Subcutaneous abdominal adipose tissue (tissue), 5 donors: ENCODE measurements around the gene KIT.

Experiments
- H3K27ac ChIP-seq: one replicate; pipeline ENCODE4 v1.7.0; 2013; ENCODE audit warnings: low read depth, mild to moderate bottlenecking, inconsistent platforms, low read length, moderate library complexity
- H3K27me3 ChIP-seq, 5 donors: one replicate each; pipeline ENCODE4 v1.7.0; 2013; ENCODE audit warnings: low read length in 5 of 5, inconsistent platforms in 1 of 5; ENCODE audit not compliant: control insufficient read depth in 5 of 5, insufficient read depth in 4 of 5
- H3K36me3 ChIP-seq, 5 donors: one replicate each; pipeline ENCODE4 v1.7.0; 2013; ENCODE audit warnings: low read length in 5 of 5; ENCODE audit not compliant: control insufficient read depth in 5 of 5, insufficient read depth in 5 of 5
- H3K4me1 ChIP-seq, 5 donors: one replicate each; pipeline ENCODE4 v1.7.0; 2013; ENCODE audit warnings: low read length in 5 of 5, mild to moderate bottlenecking in 3 of 5, moderate library complexity in 1 of 5; ENCODE audit not compliant: control insufficient read depth in 5 of 5, insufficient read depth in 5 of 5
- H3K4me3 ChIP-seq, 5 donors: one replicate each; pipeline ENCODE4 v1.7.0; 2013; ENCODE audit warnings: low read length in 5 of 5, low read depth in 1 of 5
- H3K9ac ChIP-seq, 5 donors: one replicate each; pipeline ENCODE4 v1.7.0; 2013; ENCODE audit warnings: low read length in 5 of 5, mild to moderate bottlenecking in 4 of 5, moderate library complexity in 3 of 5
- H3K9me3 ChIP-seq, 5 donors: one replicate each; pipeline ENCODE4 v1.7.0; 2013; ENCODE audit warnings: low read length in 5 of 5; ENCODE audit not compliant: control insufficient read depth in 5 of 5
- donor health status: healthy.
- donor health status: healthy.
- donor health status: healthy.
- donor health status: healthy.
- donor health status: healthy.

KIT gene

GRCh38 chr4:54675721-54676461 lies 18.1 kb downstream of the KIT start:
- no peaks in the 10 kb centered on the region for H3K9me3 ChIP-seq
- no peaks in the 10 kb centered on the region for H3K27me3 ChIP-seq
- H3K36me3 ChIP-seq, result no peaks in the 10 kb centered on the region
- no peaks in the 10 kb centered on the region for H3K4me1 ChIP-seq
- no peak overlapping the region for H3K27ac ChIP-seq
- no peak overlapping the region for H3K9ac ChIP-seq
- H3K4me3 ChIP-seq, result no peak overlapping the region

- Histone ChIP-seq H3K27me3 (no peaks in the 10 kb centered on the region), H3K9me3 (no peaks in the 10 kb centered on the region), H3K36me3 (no peaks in the 10 kb centered on the region), H3K9ac (no peak overlapping the region), H3K4me1 (no peaks in the 10 kb centered on the region), H3K27ac (no peak overlapping the region), H3K4me3 (no peak overlapping the region)
Measured at GRCh38 chr4:54676658-54677057, 18.9 kb downstream of the KIT start.

GRCh38 chr4:54677416-54677815 lies 19.7 kb downstream of the KIT start:
- Histone ChIP-seq H3K9me3 (no peaks in the 10 kb centered on the region), H3K4me1 (no peaks in the 10 kb centered on the region), H3K27ac (no peak overlapping the region), H3K9ac (no peak overlapping the region), H3K36me3 (no peaks in the 10 kb centered on the region), H3K27me3 (no peaks in the 10 kb centered on the region), H3K4me3 (no peak overlapping the region)

GRCh38 chr4:54677853-54678650 lies 20.3 kb downstream of the KIT start:
- Histone ChIP-seq H3K27ac (no peak overlapping the region), H3K9ac (no peak overlapping the region), H3K36me3 (no peaks in the 10 kb centered on the region), H3K4me1 (no peaks in the 10 kb centered on the region), H3K27me3 (no peaks in the 10 kb centered on the region), H3K9me3 (no peaks in the 10 kb centered on the region), H3K4me3 (no peak overlapping the region)

- H3K9ac ChIP-seq, result no peak overlapping the region
- H3K4me3 ChIP-seq, result no peak overlapping the region
- no peak overlapping the region for H3K27ac ChIP-seq
- no peaks in the 10 kb centered on the region for H3K4me1 ChIP-seq
- H3K36me3 ChIP-seq, result no peaks in the 10 kb centered on the region
- no peaks in the 10 kb centered on the region for H3K27me3 ChIP-seq
- H3K9me3 ChIP-seq, result no peaks in the 10 kb centered on the region
Measured at GRCh38 chr4:54678826-54679225, 21.1 kb downstream of the KIT start.

- Histone ChIP-seq H3K27ac (no peak overlapping the region), H3K9me3 (no peaks in the 10 kb centered on the region), H3K4me1 (no peaks in the 10 kb centered on the region)
Measured at GRCh38 chr4:54679813-54680212, 22.1 kb downstream of the KIT start.

GRCh38 chr4:54683616-54684346 lies 26.0 kb downstream of the KIT start:
- no peaks in the 10 kb centered on the region for H3K9me3 ChIP-seq
- no peak overlapping the region for H3K9ac ChIP-seq
- peaks cover 0 to 2% (median 0%) of the 10 kb centered on the region in 5 donors for H3K27me3 ChIP-seq
- H3K36me3 ChIP-seq, result no peaks in the 10 kb centered on the region
- peaks cover 0 to 4% (median 0%) of the 10 kb centered on the region in 5 donors for H3K4me1 ChIP-seq
- H3K4me3 ChIP-seq, result no peak overlapping the region
- H3K27ac ChIP-seq, result no peak overlapping the region

More at GRCh38 chr4:54679813-54680212, 22.1 kb downstream of the KIT start:
- no peaks in the 10 kb centered on the region for H3K36me3 ChIP-seq
- H3K4me3 ChIP-seq, result no peak overlapping the region
- no peak overlapping the region for H3K9ac ChIP-seq
- H3K27me3 ChIP-seq, result peaks cover 0 to 2% (median 0%) of the 10 kb centered on the region in 5 donors

GRCh38 chr4:54685810-54686209 lies 28.1 kb downstream of the KIT start:
- Histone ChIP-seq H3K27ac (no peak overlapping the region), H3K4me3 (no peak overlapping the region), H3K9ac (no peak overlapping the region), H3K4me1 (peaks cover 0 to 4% (median 0%) of the 10 kb centered on the region in 5 donors), H3K36me3 (no peaks in the 10 kb centered on the region), H3K27me3 (peaks cover 0 to 2% (median 0%) of the 10 kb centered on the region in 5 donors), H3K9me3 (no peaks in the 10 kb centered on the region)

- Histone ChIP-seq H3K9me3 (no peaks in the 10 kb centered on the region), H3K27me3 (peaks cover 0 to 2% (median 0%) of the 10 kb centered on the region in 5 donors), H3K4me1 (peaks cover 0 to 4% (median 0%) of the 10 kb centered on the region in 5 donors), H3K4me3 (no peak overlapping the region), H3K9ac (no peak overlapping the region), H3K27ac (no peak overlapping the region), H3K36me3 (no peaks in the 10 kb centered on the region)
Measured at GRCh38 chr4:54687887-54688841, 30.4 kb downstream of the KIT start.
